Activated CD4-positive, alpha-beta T cell treated with anti-CD3 and anti-CD28 coated beads, Interleukin-2, amount 50 U/mL, for 4 hours (primary cell): ENCODE data around the gene CRAMP1.
"Not testable (repeated sequence)": the region's sequence is repeated elsewhere in the genome, so short reads cannot be mapped to it uniquely, and the experiment has no call there.

Experiments used
- DNase-seq, 2 experiments: peaks; one replicate each; pipeline ENCODE4 v3.0.0-alpha.2; 2020

CRAMP1 gene

GRCh38 chr16:1718236-1718635, 106.1 kb downstream of the CRAMP1 start:
- DNase-seq = not testable (repeated sequence)

GRCh38 chr16:1719559-1720229, 107.5 kb downstream of the CRAMP1 start:
- DNase-seq = not testable (repeated sequence)

- no peak for DNase-seq
Observed at GRCh38 chr16:1721372-1721771, 109.2 kb downstream of the CRAMP1 start.

GRCh38 chr16:1723450-1724147, 111.4 kb downstream of the CRAMP1 start:
- DNase-seq = peak; percentile 14 to 42

GRCh38 chr16:1724491-1724890, 112.3 kb downstream of the CRAMP1 start:
- no peak for DNase-seq

- DNase-seq = no peak
Observed at GRCh38 chr16:1726661-1727502, 114.7 kb downstream of the CRAMP1 start.
